ENCODE measurements around the gene RPE65.
"Not testable (repeated sequence)": the region's sequence is repeated elsewhere in the genome, so short reads cannot be mapped to it uniquely, and the experiment has no call there.

The RPE65 gene

DNA sequence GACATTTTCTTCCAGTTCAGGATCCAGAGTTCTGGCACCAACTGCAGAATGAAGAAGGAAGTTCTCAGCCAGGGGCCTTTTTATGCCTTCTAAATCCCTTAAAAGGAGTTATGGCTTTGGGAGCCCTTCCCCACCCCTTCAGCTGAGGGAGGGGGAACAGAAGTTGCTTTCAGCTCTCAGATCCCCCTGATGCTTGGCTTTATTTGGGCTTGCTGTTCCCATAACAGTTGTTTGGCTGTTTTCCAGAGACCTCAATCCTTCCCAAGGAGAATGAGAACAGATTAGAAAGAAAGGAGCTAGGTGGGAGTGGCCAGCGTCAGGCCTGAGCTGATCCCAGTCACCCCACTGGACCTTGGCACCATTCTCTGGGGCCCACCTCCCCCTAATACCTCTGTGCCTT, at the start of gene RPE65:
Gene RPE65 (minus strand): TSS at position 54 of the 400 bp plus-strand sequence. CDS start 49 bp downstream, at position 5.
- H3K4me1 ChIP-seq (ENCODE audit: control insufficient read depth, insufficient read depth, low read length): 0 out of 2 replicates have a peak, but pooled peaks cover 1% of the 10 kb centered on the region
- H3K27ac ChIP-seq (ENCODE audit: low read length): no peak within 1 kb of the TSS
- no peaks in the 10 kb centered on the region for H3K36me3 ChIP-seq (ENCODE audit: control insufficient read depth, insufficient read depth, low read length)
- H3K27me3 ChIP-seq (ENCODE audit: control insufficient read depth, insufficient read depth, low read length): no peaks in the 10 kb centered on the region
- no peak within 1 kb of the TSS for H3K4me3 ChIP-seq (ENCODE audit: low read length)
- no CpG with 5 or more reads among the region's 1 CpG for WGBS (ENCODE audit: insufficient coverage, insufficient read length)
- H3K9me3 ChIP-seq (ENCODE audit: control insufficient read depth, insufficient read depth, low read length): no peaks in the 10 kb centered on the region
- DNase-seq (ENCODE audit: low read depth, low spot score): no peak

DNA sequence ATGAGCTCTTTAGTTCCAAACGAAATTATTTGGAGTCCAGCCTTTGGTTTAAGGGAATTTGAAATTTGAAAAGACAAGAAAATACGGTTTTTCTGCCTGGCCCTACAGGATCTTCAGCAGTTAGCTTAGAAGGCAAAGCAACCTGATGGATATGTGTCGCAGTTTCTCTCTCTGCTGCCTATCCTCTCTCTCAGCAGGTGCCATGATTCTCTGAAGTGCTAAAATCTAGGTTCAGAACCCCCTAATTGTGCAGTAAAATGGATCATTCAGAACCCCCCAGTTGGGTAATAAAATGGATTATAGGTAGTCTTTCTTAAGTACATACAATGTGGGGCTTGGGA, 47.6 kb upstream of the RPE65 start:
- no peaks in the 10 kb centered on the region for H3K27me3 ChIP-seq (ENCODE audit: control insufficient read depth, insufficient read depth, low read length)
- H3K36me3 ChIP-seq (ENCODE audit: control insufficient read depth, insufficient read depth, low read length): no peaks in the 10 kb centered on the region
- H3K4me1 ChIP-seq (ENCODE audit: control insufficient read depth, insufficient read depth, low read length): no peaks in the 10 kb centered on the region
- H3K27ac ChIP-seq (ENCODE audit: low read length): no peak overlapping the region
- no peaks in the 10 kb centered on the region for H3K9me3 ChIP-seq (ENCODE audit: control insufficient read depth, insufficient read depth, low read length)
- H3K4me3 ChIP-seq (ENCODE audit: low read length): peak overlapping the region; percentile 68; the same call in 1 of the 2 replicates
- WGBS (ENCODE audit: insufficient coverage, insufficient read length): no CpG with 5 or more reads among the region's 3 CpGs
- no peak for DNase-seq (ENCODE audit: low read depth, low spot score)

DNA sequence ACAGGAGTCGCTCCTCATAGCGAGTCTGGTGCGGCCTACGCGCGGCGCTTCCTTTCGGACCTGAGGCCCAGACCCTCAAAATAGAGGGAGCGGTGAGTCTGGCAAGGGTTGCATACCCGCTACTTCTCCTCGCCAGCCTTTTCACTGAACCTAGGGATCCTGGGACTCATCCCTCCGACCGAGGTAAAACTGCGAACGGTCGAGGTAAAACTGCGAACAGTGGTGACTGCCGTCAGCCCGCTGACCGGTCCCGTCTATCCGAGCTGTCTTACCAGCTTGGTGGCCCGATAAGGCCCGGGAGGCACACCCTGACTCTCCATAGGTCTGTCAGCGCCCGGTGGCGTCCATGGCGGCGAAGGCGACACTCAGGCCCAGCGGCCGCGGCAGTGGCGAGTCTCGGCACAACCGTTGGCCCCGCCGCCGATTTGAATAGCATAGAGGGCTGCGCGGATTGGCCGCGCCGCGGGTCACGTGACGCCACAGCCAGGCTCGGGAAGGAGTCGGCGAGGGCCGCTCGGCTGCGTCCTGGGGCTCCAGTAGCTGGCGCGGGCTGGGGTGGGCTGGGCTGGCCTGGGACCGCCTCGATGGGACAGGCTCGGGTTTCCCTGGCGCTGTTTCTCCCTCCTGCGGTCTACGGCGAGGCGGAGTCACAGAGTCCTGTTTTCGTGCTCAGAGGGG, 47.1 kb upstream of the RPE65 start, which contains the start of gene DEPDC1:
Gene DEPDC1 (minus strand): TSS at position 403 of the 678 bp plus-strand sequence. CDS start 83 bp downstream, at position 320.
- H3K9me3 ChIP-seq (ENCODE audit: control insufficient read depth, insufficient read depth, low read length): no peaks in the 10 kb centered on the region
- H3K36me3 ChIP-seq (ENCODE audit: control insufficient read depth, insufficient read depth, low read length): no peaks in the 10 kb centered on the region
- no peak within 1 kb of the TSS for H3K27ac ChIP-seq (ENCODE audit: low read length)
- H3K27me3 ChIP-seq (ENCODE audit: control insufficient read depth, insufficient read depth, low read length): no peaks in the 10 kb centered on the region
- WGBS (ENCODE audit: insufficient coverage, insufficient read length): no CpG with 5 or more reads among the region's 64 CpGs
- DNase-seq (ENCODE audit: low read depth, low spot score): peak; percentile 92
- H3K4me3 ChIP-seq (ENCODE audit: low read length): peak within 1 kb of the TSS; percentile 68; the same call in 1 of the 2 replicates
- no peaks in the 10 kb centered on the region for H3K4me1 ChIP-seq (ENCODE audit: control insufficient read depth, insufficient read depth, low read length)

DNA sequence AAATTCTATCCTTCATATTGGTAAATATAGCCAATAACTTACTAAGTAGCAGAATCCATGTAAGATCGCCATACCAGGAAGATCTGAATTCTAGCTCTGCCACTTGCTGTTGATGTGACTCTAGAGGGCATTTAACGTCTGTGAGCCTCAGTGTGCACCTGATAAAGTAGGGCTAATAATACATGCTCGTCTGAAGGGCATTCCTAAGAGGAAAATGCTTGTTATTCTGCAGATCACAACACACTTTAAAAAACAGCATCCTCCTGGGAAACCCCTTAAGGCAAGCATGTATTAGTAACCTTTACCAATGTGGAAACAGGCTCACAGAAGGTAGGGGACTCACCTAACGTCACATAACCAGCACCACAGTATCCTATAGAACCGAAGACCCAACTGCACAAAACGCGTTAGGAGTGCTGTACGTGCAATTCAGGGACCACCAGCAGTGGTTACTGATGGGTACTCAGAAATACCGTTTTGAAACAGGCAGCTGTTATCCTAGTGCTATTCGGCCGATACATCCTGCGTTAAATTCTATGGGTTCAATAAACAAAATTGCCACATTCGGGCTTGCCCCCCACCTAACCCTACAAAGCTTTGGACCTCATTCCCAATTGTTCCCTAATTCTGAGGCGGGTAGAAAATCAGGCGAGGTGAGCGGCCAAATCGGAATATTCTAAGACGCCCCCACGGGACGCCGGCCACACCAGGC, 46.4 kb upstream of the RPE65 start:
- no peaks in the 10 kb centered on the region for H3K9me3 ChIP-seq (ENCODE audit: control insufficient read depth, insufficient read depth, low read length)
- no peak for DNase-seq (ENCODE audit: low read depth, low spot score)
- no CpG with 5 or more reads among the region's 21 CpGs for WGBS (ENCODE audit: insufficient coverage, insufficient read length)

DNA sequence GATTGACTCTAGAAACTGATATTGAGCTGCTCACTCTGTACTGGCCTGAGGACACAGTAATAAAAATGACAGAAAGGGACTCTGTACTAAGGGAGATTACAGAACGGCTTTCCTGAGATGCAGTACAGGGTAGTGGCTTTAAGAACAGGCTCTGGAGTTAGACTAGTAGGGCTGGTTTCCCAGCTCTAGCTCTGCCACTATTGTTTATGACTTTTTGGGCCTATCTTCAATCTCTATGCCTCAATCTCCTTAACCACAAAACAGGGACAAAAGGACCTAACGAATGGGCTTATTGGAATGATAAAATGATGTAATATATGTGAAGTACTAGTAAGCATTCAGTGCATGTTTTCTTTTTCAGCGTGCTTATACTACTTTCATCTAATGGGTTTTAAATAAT, 45.8 kb upstream of the RPE65 start:
- peaks cover 2% of the 10 kb centered on the region; the same call in 1 of the 2 replicates for H3K36me3 ChIP-seq (ENCODE audit: control insufficient read depth, insufficient read depth, low read length)
- no peaks in the 10 kb centered on the region for H3K4me1 ChIP-seq (ENCODE audit: control insufficient read depth, insufficient read depth, low read length)
- no peak overlapping the region for H3K27ac ChIP-seq (ENCODE audit: low read length)
- H3K27me3 ChIP-seq (ENCODE audit: control insufficient read depth, insufficient read depth, low read length): no peaks in the 10 kb centered on the region
- no peaks in the 10 kb centered on the region for H3K9me3 ChIP-seq (ENCODE audit: control insufficient read depth, insufficient read depth, low read length)
- no CpG with 5 or more reads among the region's 3 CpGs for WGBS (ENCODE audit: insufficient coverage, insufficient read length)
- DNase-seq (ENCODE audit: low read depth, low spot score): no peak
- H3K4me3 ChIP-seq (ENCODE audit: low read length): no peak overlapping the region; the same call in 1 of the 2 replicates

More for the DNA sequence above, 46.4 kb upstream of the RPE65 start:
- Histone ChIP-seq H3K27ac (ENCODE audit: low read length) (no peak overlapping the region), H3K36me3 (ENCODE audit: control insufficient read depth, insufficient read depth, low read length) (no peaks in the 10 kb centered on the region), H3K27me3 (ENCODE audit: control insufficient read depth, insufficient read depth, low read length) (no peaks in the 10 kb centered on the region), H3K4me1 (ENCODE audit: control insufficient read depth, insufficient read depth, low read length) (no peaks in the 10 kb centered on the region), H3K4me3 (ENCODE audit: low read length) (peak overlapping the region; percentile 68; the same call in 1 of the 2 replicates)

DNA sequence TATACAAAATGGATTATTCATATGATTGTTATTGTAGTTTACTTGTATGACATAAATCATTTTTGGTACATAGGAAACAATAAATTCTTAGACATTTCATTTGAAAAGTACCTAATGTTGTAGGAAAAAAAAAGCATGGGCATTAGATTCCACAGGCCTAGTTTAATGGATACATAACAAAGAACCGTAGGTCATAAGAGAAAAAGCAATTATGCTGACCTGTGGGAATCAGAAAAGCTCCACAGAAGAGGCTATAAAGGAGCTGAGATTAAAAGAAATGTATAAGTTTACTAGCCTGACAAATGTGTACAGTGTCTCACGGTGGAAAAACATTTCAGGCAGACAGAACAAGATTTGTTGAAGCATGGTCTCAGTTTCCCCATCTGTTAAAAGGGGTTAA, 43.4 kb upstream of the RPE65 start:
- Histone ChIP-seq H3K4me1 (ENCODE audit: control insufficient read depth, insufficient read depth, low read length) (no peaks in the 10 kb centered on the region), H3K36me3 (ENCODE audit: control insufficient read depth, insufficient read depth, low read length) (peaks cover 7% of the 10 kb centered on the region; the same call in 1 of the 2 replicates), H3K9me3 (ENCODE audit: control insufficient read depth, insufficient read depth, low read length) (no peaks in the 10 kb centered on the region), H3K27ac (ENCODE audit: low read length) (no peak overlapping the region), H3K4me3 (ENCODE audit: low read length) (no peak overlapping the region), H3K27me3 (ENCODE audit: control insufficient read depth, insufficient read depth, low read length) (no peaks in the 10 kb centered on the region)
- no CpG with 5 or more reads among the region's 2 CpGs for WGBS (ENCODE audit: insufficient coverage, insufficient read length)
- no peak for DNase-seq (ENCODE audit: low read depth, low spot score)

DNA sequence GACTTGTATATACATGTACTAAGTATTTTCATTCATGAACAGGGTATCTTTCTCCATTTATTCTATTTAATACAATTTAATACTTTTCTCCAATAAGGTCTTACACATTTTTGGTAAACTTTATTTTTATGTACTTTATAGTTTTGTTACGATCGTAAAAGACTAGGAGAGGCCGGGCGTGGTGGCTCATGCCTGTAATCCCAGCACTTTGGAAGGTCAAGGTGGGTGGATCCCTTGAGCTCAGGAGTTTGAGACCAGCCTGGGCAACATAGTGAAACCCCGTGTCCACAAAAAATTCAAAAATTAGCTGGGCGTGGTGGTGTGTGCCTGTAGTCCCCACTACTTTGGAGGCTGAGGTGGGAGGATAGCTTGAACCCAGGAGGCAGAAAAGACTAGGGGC, 42.5 kb upstream of the RPE65 start:
- H3K9me3 ChIP-seq (ENCODE audit: control insufficient read depth, insufficient read depth, low read length); H3K4me3 ChIP-seq (ENCODE audit: low read length); DNase-seq (ENCODE audit: low read depth, low spot score); H3K27ac ChIP-seq (ENCODE audit: low read length); H3K27me3 ChIP-seq (ENCODE audit: control insufficient read depth, insufficient read depth, low read length); H3K4me1 ChIP-seq (ENCODE audit: control insufficient read depth, insufficient read depth, low read length); H3K36me3 ChIP-seq (ENCODE audit: control insufficient read depth, insufficient read depth, low read length): not testable (repeated sequence)
- no CpG with 5 or more reads among the region's 6 CpGs for WGBS (ENCODE audit: insufficient coverage, insufficient read length)

DNA sequence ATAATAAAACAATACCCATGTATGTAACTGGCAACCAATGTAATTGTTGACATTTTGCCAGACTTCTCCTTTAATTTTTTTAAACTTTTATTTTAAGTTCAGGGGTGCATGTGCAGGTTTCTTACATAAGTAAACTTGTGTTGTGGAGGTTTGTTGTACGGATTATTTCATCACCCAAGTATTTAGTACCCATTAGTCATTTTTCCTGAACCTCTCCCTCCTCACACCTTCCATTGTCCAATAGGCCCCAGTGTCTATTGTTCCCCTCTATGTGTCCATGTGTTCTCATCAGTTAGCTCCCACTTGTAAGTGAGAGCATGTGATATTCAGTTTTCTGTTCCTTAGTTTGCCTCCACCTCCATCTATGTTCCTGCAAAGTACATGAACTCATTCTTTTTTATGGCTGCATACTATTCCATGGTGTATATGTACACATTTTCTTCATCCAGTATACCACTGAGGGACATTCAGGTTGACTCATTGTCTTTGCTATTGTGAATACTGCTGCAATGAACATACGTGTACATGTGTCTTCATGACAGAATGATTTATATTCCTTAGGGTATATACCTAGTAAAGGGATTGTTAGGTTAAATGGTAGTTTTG, 40.4 kb upstream of the RPE65 start:
- DNase-seq (ENCODE audit: low read depth, low spot score): no peak
- Histone ChIP-seq H3K4me3 (ENCODE audit: low read length) (no peak overlapping the region), H3K27ac (ENCODE audit: low read length) (no peak overlapping the region), H3K4me1 (ENCODE audit: control insufficient read depth, insufficient read depth, low read length) (no peaks in the 10 kb centered on the region), H3K36me3 (ENCODE audit: control insufficient read depth, insufficient read depth, low read length) (peaks cover 10% of the 10 kb centered on the region; the same call in 1 of the 2 replicates), H3K9me3 (ENCODE audit: control insufficient read depth, insufficient read depth, low read length) (no peaks in the 10 kb centered on the region), H3K27me3 (ENCODE audit: control insufficient read depth, insufficient read depth, low read length) (no peaks in the 10 kb centered on the region)
- no CpG with 5 or more reads among the region's 2 CpGs for WGBS (ENCODE audit: insufficient coverage, insufficient read length)

DNA sequence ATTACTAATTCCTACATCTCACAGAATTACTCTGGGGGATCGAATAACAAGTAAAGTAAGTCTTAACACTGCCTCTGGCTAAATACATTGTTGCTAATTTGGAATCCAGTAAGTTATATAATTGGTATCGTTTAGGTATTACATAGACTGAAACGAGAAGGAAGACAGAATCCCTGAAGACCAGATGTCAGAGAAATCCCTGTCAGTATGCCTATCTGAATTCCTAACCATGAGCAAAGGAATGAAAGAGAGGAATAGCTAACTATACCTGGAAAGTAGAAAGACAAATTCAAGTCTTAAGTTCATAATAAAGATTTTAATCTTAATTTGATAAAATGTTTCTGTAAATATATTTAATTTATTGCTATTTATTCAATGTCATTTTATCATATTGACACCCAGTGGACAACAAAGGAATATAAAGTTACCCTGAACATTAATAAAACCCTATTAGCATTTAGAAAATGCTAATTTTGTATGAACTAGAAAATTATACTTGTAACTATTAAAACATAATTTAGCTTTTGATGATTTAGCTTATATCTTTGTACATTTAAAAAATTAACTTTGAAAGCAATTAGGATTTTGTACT, 35.8 kb upstream of the RPE65 start:
- no CpG with 5 or more reads among the region's 3 CpGs for WGBS (ENCODE audit: insufficient coverage, insufficient read length)
- no peak for DNase-seq (ENCODE audit: low read depth, low spot score)
- Histone ChIP-seq H3K4me3 (ENCODE audit: low read length) (no peak overlapping the region), H3K9me3 (ENCODE audit: control insufficient read depth, insufficient read depth, low read length) (no peaks in the 10 kb centered on the region), H3K4me1 (ENCODE audit: control insufficient read depth, insufficient read depth, low read length) (no peaks in the 10 kb centered on the region), H3K27ac (ENCODE audit: low read length) (no peak overlapping the region), H3K27me3 (ENCODE audit: control insufficient read depth, insufficient read depth, low read length) (no peaks in the 10 kb centered on the region), H3K36me3 (ENCODE audit: control insufficient read depth, insufficient read depth, low read length) (peaks cover 12% of the 10 kb centered on the region; the same call in 1 of the 2 replicates)

DNA sequence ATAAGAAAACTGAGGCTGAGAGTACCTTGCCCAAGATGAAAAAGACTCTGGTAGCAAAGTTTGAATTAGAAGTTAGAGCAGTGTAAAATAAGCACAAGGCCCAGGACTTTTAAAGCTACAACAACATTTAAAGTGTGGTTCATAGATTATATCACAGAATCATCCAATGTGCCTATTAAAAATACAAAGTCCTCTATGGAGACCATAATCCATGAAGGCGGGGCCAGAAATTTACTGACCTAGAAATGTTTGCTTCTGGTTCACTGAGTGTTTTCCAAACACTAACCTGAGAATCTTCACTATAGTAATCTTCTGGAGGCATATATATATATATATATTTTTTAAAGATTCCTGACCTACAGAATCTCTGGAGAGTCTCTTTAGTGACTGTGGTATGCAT, 34.9 kb upstream of the RPE65 start:
- H3K4me3 ChIP-seq (ENCODE audit: low read length): no peak overlapping the region
- no peak overlapping the region for H3K27ac ChIP-seq (ENCODE audit: low read length)
- H3K36me3 ChIP-seq (ENCODE audit: control insufficient read depth, insufficient read depth, low read length): peaks cover 7% of the 10 kb centered on the region; the same call in 1 of the 2 replicates
- DNase-seq (ENCODE audit: low read depth, low spot score): no peak
- WGBS (ENCODE audit: insufficient coverage, insufficient read length): no CpG with 5 or more reads among the region's 1 CpG
- H3K4me1 ChIP-seq (ENCODE audit: control insufficient read depth, insufficient read depth, low read length): no peaks in the 10 kb centered on the region
- H3K27me3 ChIP-seq (ENCODE audit: control insufficient read depth, insufficient read depth, low read length): no peaks in the 10 kb centered on the region
- H3K9me3 ChIP-seq (ENCODE audit: control insufficient read depth, insufficient read depth, low read length): no peaks in the 10 kb centered on the region
